HG03159 (cell line): ENCODE results near the gene KIF21B.
A peak's percentile ranks its signal among the peaks of the same experiment; 100 is the strongest.
"Not testable (repeated sequence)": the region's sequence is repeated elsewhere in the genome, so short reads cannot be mapped to it uniquely, and the experiment has no call there.

ENCODE experiments used
- ATAC-seq: cut with Tn5 transposase; IDR thresholded peaks from one replicate; pipeline ENCODE4 v1.9.1; 2021; ENCODE audit warnings: mild to moderate bottlenecking, moderate library complexity; ENCODE audit not compliant: unreplicated experiment

The KIF21B gene

GRCh38 chr1:200971955-200972711, 51.4 kb downstream of the KIF21B start:
- no peak for ATAC-seq

GRCh38 chr1:200971428-200971903, 52.0 kb downstream of the KIF21B start:
- no peak for ATAC-seq

GRCh38 chr1:200970771-200971427, 52.6 kb downstream of the KIF21B start:
- no peak for ATAC-seq

GRCh38 chr1:200969726-200970561, 53.6 kb downstream of the KIF21B start:
- peak; percentile 65 for ATAC-seq

- no peak for ATAC-seq
These were observed 54.8 kb downstream of the KIF21B start for GRCh38 chr1:200968469-200969410.

GRCh38 chr1:200967693-200968468, 55.6 kb downstream of the KIF21B start:
- no peak for ATAC-seq

- no peak for ATAC-seq
These were observed 56.6 kb downstream of the KIF21B start for GRCh38 chr1:200966934-200967333.

GRCh38 chr1:200965111-200965805, 58.3 kb downstream of the KIF21B start:
- ATAC-seq, result no peak

- ATAC-seq, result not testable (repeated sequence)
These were observed 59.6 kb downstream of the KIF21B start for GRCh38 chr1:200963888-200964287.

- no peak for ATAC-seq
These were observed 60.4 kb downstream of the KIF21B start for GRCh38 chr1:200963076-200963475.

GRCh38 chr1:200962631-200963030, 60.9 kb downstream of the KIF21B start:
- ATAC-seq, result no peak

- ATAC-seq, result not testable (repeated sequence)
These were observed 61.4 kb downstream of the KIF21B start for GRCh38 chr1:200962151-200962550.

GRCh38 chr1:200960948-200961340, 62.6 kb downstream of the KIF21B start:
- ATAC-seq, result no peak

GRCh38 chr1:200960236-200960947, 63.1 kb downstream of the KIF21B start:
- no peak for ATAC-seq

- no peak for ATAC-seq
These were observed 64.0 kb downstream of the KIF21B start for GRCh38 chr1:200959411-200959921.

- no peak for ATAC-seq
These were observed 64.9 kb downstream of the KIF21B start for GRCh38 chr1:200958597-200958996.

- no peak for ATAC-seq
These were observed 69.1 kb downstream of the KIF21B start for GRCh38 chr1:200954434-200954833.

GRCh38 chr1:200951016-200951415, 72.5 kb downstream of the KIF21B start:
- no peak for ATAC-seq
